ENCODE data around the gene C19orf38. TPM values are rescaled to one million over a fixed set of nuclear protein-coding genes. Genes with fewer than 3 reads are reported as not detected.

The C19orf38 gene
- polyA plus RNA-seq, 1 of the 3 experiments (the other 2 are of a cell fraction), result 0.15 TPM

- Histone ChIP-seq H3F3A (replicated peaks; ENCODE audit: insufficient read depth) (peaks cover 10% of the 10 kb centered on the region), H3K4me3 (ENCODE audit: low read depth in 2 of 2, low read length in 1 of 2) (no peak overlapping the region), H3K79me2 (ENCODE audit: insufficient read depth) (peaks cover 99% of the 10 kb centered on the region), H3K9me3 (no peaks in the 10 kb centered on the region), H3K4me1 (ENCODE audit: control insufficient read depth in 1 of 2, insufficient read depth in 2 of 2, low read depth in 1 of 2, low read length in 1 of 2) (peaks cover 9 to 41% of the 10 kb centered on the region in 2 experiments; a peak in 2 of 4 replicates), H3K4me2 (0 out of 2 replicates have a peak overlapping the region, but pooled peaks have one; percentile 33), H3K27ac (ENCODE audit: low read depth in 2 of 2, low read length in 1 of 2) (peak overlapping the region in 1 of 2 experiments; percentile 69; a peak in 2 of 4 replicates), H4K20me1 (ENCODE audit: insufficient read depth) (peaks cover 41% of the 10 kb centered on the region), H3K36me3 (replicated peaks in 1 of 2; ENCODE audit: control insufficient read depth in 1 of 2, insufficient read depth in 2 of 2, low read length in 1 of 2) (no peaks in the 10 kb centered on the region), H3K9me2 (no peaks in the 10 kb centered on the region), H2AFZ (ENCODE audit: low read depth) (no peak overlapping the region), H3K27me3 (ENCODE audit: insufficient read depth) (no peaks in the 10 kb centered on the region), H3K9ac (no peak overlapping the region)
- ChIA-PET POLR2A (interaction anchor here (0.6 kb wide), 1 partner anchor 283 kb away, joined by 3 read pairs; no protein-coding TSS in a partner anchor), CTCF (interaction anchor here (0.8 to 2.2 kb wide), 2 partner anchors 13 to 51 kb away, joined by 3 to 4 read pairs; no protein-coding TSS in a partner anchor)
- 92% methylated on average over 19 of the region's 20 CpGs for WGBS (ENCODE audit: low lambda C conversion rate)
- DNase-seq, result no peak
- no peak for TF ChIP-seq TCF12 (IDR thresholded peaks at IDR 0.05)
- no peak for TF ChIP-seq RCOR1 (IDR thresholded peaks at IDR 0.05; ENCODE audit: low read length)
- no peak for TF ChIP-seq GATA2 (CRISPR knock-in tag; IDR thresholded peaks at IDR 0.05)
Observed at GRCh38 chr19:10885201-10886169, 37.3 kb downstream of the C19orf38 start.

- DNase-seq, result no peak
- Histone ChIP-seq H2AFZ (ENCODE audit: low read depth) (no peak overlapping the region), H4K20me1 (ENCODE audit: insufficient read depth) (peaks cover 32% of the 10 kb centered on the region), H3K9ac (no peak overlapping the region), H3K9me3 (no peaks in the 10 kb centered on the region), H3K4me2 (no peak overlapping the region), H3K4me3 (ENCODE audit: low read depth in 2 of 2, low read length in 1 of 2) (no peak overlapping the region), H3K36me3 (replicated peaks in 1 of 2; ENCODE audit: control insufficient read depth in 1 of 2, insufficient read depth in 2 of 2, low read length in 1 of 2) (no peaks in the 10 kb centered on the region), H3K9me2 (no peaks in the 10 kb centered on the region), H3K79me2 (ENCODE audit: insufficient read depth) (peaks cover 94% of the 10 kb centered on the region), H3K27ac (ENCODE audit: low read depth in 2 of 2, low read length in 1 of 2) (peak overlapping the region in 1 of 2 experiments; percentile 45; a peak in 2 of 4 replicates), H3K27me3 (ENCODE audit: insufficient read depth) (no peaks in the 10 kb centered on the region), H3K4me1 (ENCODE audit: control insufficient read depth in 1 of 2, insufficient read depth in 2 of 2, low read depth in 1 of 2, low read length in 1 of 2) (peaks cover 9 to 28% of the 10 kb centered on the region in 2 experiments; a peak in 2 of 4 replicates), H3F3A (replicated peaks; ENCODE audit: insufficient read depth) (peaks cover 10% of the 10 kb centered on the region)
- POLR2A ChIA-PET, result interaction anchor here (0.6 to 1.4 kb wide), 5 partner anchors 9 to 52 kb away, joined by 3 to 4 read pairs (median 4); partner anchors contain the start of gene TMED1
- 88% methylated on average over 8 of the region's 9 CpGs for WGBS (ENCODE audit: low lambda C conversion rate)
- no peak for TF ChIP-seq MAX (IDR thresholded peaks at IDR 0.05; ENCODE audit: low read depth)
- no peak for TF ChIP-seq YY1 (IDR thresholded peaks at IDR 0.05; ENCODE audit: low read depth)
- no peak for TF ChIP-seq RAD21 (IDR thresholded peaks at IDR 0.05; ENCODE audit: low read length)
- no peak for TF ChIP-seq USF2 (IDR thresholded peaks at IDR 0.05; ENCODE audit: borderline replicate concordance, low read depth, low read length)
- no peak for TF ChIP-seq CHD2 (IDR thresholded peaks at IDR 0.05; ENCODE audit: low read length, partially characterized antibody)
- TF ChIP-seq NRF1 (IDR thresholded peaks at IDR 0.05; ENCODE audit: low read depth, low read length), result no peak
- TF ChIP-seq SMC3 (IDR thresholded peaks at IDR 0.05; ENCODE audit: low read depth, low read length), result no peak
- TF ChIP-seq ZBTB33 (IDR thresholded peaks at IDR 0.05; ENCODE audit: borderline replicate concordance, low read depth), result no peak
- TF ChIP-seq JUND (IDR thresholded peaks at IDR 0.05), result no peak
- TF ChIP-seq IRF3 (IDR thresholded peaks at IDR 0.05; ENCODE audit: low read depth, low read length), result no peak
- TF ChIP-seq REST (IDR thresholded peaks at IDR 0.05; ENCODE audit: low read depth, low read length), result no peak
- no peak for TF ChIP-seq NFIC (IDR thresholded peaks at IDR 0.05; ENCODE audit: borderline replicate concordance)
- TF ChIP-seq MXI1 (IDR thresholded peaks at IDR 0.05; ENCODE audit: low read depth, low read length), result no peak; the same call in 1 of the 2 replicates
- CTCF ChIA-PET, result interaction anchor here (1.1 to 2.9 kb wide), 13 partner anchors 8 to 346 kb away, joined by 3 to 23 read pairs (median 5); partner anchors contain the start of gene DNM2
Observed at GRCh38 chr19:10887616-10888367, 39.6 kb downstream of the C19orf38 start.
